ENCODE data around the gene VMO1.
"Not testable (repeated sequence)": the region's sequence is repeated elsewhere in the genome, so short reads cannot be mapped to it uniquely, and the experiment has no call there.

VMO1 gene, protein sequence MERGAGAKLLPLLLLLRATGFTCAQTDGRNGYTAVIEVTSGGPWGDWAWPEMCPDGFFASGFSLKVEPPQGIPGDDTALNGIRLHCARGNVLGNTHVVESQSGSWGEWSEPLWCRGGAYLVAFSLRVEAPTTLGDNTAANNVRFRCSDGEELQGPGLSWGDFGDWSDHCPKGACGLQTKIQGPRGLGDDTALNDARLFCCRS

DNA sequence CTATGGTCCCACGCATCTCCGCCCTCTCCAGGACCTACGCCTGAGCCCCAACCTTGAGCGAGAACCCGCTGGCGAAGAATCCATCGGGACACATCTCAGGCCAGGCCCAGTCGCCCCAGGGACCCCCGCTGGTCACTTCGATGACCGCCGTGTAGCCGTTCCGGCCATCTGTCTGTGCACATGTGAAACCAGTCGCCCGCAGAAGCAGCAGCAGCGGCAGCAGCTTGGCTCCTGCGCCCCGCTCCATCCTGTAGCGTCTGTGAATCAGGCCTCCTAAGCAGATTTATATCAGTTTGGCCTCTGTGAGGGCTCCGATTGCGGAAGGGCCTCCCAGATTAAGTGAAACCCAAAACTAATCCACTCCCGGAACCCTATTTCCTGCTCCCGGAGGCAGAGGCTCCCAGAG, at the start of gene VMO1:
TSS of gene VMO1 (minus strand) at position 259 of the 406 bp plus-strand sequence. CDS start at position 247, 12 bp downstream.
- peak; percentile 7 for DNase-seq
- TF ChIP-seq, protein P1, sequence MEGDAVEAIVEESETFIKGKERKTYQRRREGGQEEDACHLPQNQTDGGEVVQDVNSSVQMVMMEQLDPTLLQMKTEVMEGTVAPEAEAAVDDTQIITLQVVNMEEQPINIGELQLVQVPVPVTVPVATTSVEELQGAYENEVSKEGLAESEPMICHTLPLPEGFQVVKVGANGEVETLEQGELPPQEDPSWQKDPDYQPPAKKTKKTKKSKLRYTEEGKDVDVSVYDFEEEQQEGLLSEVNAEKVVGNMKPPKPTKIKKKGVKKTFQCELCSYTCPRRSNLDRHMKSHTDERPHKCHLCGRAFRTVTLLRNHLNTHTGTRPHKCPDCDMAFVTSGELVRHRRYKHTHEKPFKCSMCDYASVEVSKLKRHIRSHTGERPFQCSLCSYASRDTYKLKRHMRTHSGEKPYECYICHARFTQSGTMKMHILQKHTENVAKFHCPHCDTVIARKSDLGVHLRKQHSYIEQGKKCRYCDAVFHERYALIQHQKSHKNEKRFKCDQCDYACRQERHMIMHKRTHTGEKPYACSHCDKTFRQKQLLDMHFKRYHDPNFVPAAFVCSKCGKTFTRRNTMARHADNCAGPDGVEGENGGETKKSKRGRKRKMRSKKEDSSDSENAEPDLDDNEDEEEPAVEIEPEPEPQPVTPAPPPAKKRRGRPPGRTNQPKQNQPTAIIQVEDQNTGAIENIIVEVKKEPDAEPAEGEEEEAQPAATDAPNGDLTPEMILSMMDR (IDR thresholded peaks at IDR 0.05; ENCODE audit: low read depth, low read length, missing control alignments) = no peak
- Histone ChIP-seq H3K36me3 (replicated peaks) (no peaks in the 10 kb centered on the region), H3K27ac (no peak within 1 kb of the TSS), H3K27me3 (replicated peaks) (peaks cover 6% of the 10 kb centered on the region), H3K4me3 (ENCODE audit: low read depth, low read length) (peak within 1 kb of the TSS; percentile 15)
- in situ Hi-C loops (cut with HindIII; ENCODE audit: low pct_ligation_motif_present, low sequenced_read_pairs) = no loop called here

DNA sequence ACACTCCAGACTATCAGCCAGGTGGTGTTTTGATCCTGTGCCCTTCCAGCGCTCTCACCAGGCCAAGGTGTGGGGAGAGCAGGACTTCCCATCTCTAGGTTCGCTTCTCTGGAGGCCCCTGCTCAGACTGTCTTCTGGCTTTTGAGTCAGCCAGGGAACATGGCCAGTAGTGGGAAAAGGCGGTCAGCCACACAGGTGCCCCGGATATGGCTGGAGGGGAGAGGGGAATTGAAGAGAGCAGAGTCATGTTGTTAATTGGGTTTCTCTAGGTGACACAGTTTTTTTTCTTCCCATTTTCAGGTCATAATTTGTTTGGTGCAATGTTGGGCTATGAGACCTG, 48.5 kb upstream of the VMO1 start:
- Histone ChIP-seq H3K4me3 (ENCODE audit: low read depth, low read length) (no peak overlapping the region), H3K36me3 (replicated peaks) (no peaks in the 10 kb centered on the region), H3K27me3 (replicated peaks) (no peaks in the 10 kb centered on the region), H3K27ac (no peak overlapping the region)
- DNase-seq = no peak
- TF ChIP-seq, protein P1 (IDR thresholded peaks at IDR 0.05; ENCODE audit: low read depth, low read length, missing control alignments) = no peak
- in situ Hi-C loops (cut with HindIII; ENCODE audit: low pct_ligation_motif_present, low sequenced_read_pairs) = no loop called here

DNA sequence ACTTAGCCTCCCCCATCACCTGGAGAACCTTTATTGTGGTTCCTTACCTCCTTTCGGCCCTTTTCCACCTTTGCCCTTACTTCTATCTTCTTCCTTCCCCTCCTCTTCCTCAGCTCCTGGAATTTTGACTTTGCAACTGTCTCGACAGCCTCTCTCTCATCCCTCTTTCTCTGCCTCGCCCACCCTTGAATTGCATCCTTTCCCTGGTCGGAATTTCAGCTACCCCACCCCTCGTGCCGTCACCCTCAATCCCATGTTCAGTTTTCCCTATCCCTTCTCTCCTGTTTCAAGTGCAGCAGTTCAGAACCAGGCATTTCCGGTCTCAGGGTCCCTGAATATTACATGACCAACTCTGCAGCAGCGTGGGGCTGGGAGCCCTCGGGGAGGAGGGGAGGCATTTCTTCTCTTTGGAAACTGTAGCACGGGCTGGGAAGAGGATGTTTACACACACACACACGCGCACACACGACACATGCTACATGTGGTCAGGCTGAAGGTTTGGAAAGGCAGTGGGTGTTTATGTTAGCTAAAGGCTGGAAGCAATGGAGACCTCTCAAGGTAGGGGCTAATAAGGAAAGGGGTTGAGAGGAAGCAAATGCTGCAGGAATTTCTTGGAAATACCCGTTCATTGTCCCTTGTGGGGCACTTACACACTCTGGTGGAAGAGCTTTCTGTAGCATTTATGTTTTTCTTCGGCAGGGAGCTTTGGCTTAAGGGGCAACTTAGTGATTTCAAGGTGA, 47.9 kb upstream of the VMO1 start:
- H3K4me3 ChIP-seq (ENCODE audit: low read depth, low read length) = peak overlapping the region; percentile 79
- in situ Hi-C loops (cut with HindIII; ENCODE audit: low pct_ligation_motif_present, low sequenced_read_pairs) = no loop called here
- no peaks in the 10 kb centered on the region for H3K27me3 ChIP-seq (replicated peaks)
- TF ChIP-seq, protein P1 (IDR thresholded peaks at IDR 0.05; ENCODE audit: low read depth, low read length, missing control alignments) = no peak
- no peaks in the 10 kb centered on the region for H3K36me3 ChIP-seq (replicated peaks)
- DNase-seq = peak; percentile 13
- no peak overlapping the region for H3K27ac ChIP-seq

DNA sequence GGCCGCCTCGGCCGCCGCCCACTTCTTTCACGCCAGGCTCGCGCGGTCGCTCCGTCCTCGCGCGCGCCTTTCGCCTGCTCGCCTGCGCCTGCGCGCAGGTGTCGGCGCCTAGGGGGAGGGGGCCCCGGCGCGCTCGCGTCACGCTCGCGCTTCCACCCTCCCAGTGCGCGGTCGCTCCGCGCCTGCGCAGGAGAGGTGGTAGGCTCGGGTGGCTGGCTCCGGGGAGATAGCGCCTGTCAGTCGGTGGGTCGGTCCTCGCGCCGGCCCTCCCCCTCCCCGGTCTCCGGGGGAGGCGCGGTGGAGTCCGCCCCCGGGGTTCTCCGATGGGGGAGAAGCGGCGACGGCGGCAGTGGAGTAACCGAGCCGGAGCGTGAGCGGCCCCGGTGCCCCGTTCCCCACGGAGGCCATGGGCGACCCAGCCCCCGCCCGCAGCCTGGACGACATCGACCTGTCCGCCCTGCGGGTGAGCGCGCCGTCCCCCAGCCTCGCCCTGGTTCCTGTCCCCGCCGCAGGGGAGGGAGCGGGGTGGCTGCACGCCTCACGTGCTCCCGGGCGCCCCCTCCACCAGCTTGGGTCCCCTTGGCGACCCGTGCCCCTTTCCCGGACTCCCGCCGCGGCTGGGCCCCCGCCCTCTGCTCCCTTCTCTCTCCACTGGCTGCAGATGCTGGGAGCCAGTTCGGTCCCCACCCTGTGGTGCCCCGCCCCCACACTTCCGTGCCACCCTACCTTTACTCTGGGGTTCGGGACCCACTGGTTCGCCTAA, 47.2 kb upstream of the VMO1 start, which contains the start of gene MINK1:
TSS of gene MINK1 (plus strand) at position 163 of the 763 bp plus-strand sequence. CDS start at position 407, 244 bp downstream.
- in situ Hi-C loops (cut with HindIII; ENCODE audit: low pct_ligation_motif_present, low sequenced_read_pairs) = no loop called here
- TF ChIP-seq, protein P1 (IDR thresholded peaks at IDR 0.05; ENCODE audit: low read depth, low read length, missing control alignments) = no peak
- Histone ChIP-seq H3K27me3 (replicated peaks) (no peaks in the 10 kb centered on the region), H3K4me3 (ENCODE audit: low read depth, low read length) (peak within 1 kb of the TSS; percentile 79), H3K27ac (peak within 1 kb of the TSS; percentile 71), H3K36me3 (replicated peaks) (no peaks in the 10 kb centered on the region)
- DNase-seq = peak; percentile 71

DNA sequence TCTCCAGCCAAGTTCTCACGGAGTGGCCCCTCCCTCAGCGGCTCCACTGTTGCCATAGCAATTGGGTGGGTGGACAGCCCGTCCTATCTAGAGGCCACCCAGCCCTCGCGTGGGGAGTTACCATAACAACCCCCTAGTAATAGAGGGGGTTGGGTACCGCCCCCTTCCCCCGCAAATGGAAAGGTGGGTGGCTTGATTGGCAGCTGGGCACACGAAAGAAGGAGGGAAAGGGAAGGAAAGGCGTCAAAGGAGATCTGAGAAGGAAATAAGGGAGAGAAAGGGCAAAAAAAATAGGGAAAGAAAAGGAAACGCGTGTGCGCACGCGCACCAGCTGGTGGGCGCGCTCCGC, 46.6 kb upstream of the VMO1 start:
- H3K36me3 ChIP-seq (replicated peaks); DNase-seq; H3K27me3 ChIP-seq (replicated peaks); in situ Hi-C loops (cut with HindIII; ENCODE audit: low pct_ligation_motif_present, low sequenced_read_pairs): not testable (repeated sequence)
- H3K4me3 ChIP-seq (ENCODE audit: low read depth, low read length) = peak overlapping the region; percentile 79
- peak overlapping the region; percentile 71 for H3K27ac ChIP-seq

DNA sequence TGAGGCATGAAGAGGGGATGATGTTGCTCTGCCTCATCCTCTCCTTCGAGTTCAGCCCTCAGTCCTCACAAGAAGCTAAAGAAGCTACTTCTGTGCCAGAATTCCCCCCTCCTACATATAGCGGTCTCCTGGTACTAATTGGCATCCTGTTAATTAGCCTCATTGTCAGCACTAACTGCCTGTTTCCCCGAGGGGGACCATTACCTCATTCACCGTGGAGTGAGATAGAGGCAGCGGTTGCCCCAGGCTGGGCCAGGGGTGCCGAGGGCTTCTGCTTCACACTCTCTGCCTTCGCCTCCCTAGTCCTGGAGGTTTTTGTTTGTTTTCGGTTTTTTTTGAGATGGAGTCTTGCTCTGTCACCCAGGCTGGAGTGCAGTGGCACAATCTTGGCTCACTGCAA, 41.2 kb upstream of the VMO1 start:
- no peak for DNase-seq
- in situ Hi-C loops (cut with HindIII; ENCODE audit: low pct_ligation_motif_present, low sequenced_read_pairs) = no loop called here

More for the DNA sequence above, 41.2 kb upstream of the VMO1 start:
- Histone ChIP-seq H3K27ac (no peak overlapping the region), H3K27me3 (replicated peaks) (no peaks in the 10 kb centered on the region), H3K4me3 (ENCODE audit: low read depth, low read length) (no peak overlapping the region), H3K36me3 (replicated peaks) (no peaks in the 10 kb centered on the region)
- TF ChIP-seq, protein P1 (IDR thresholded peaks at IDR 0.05; ENCODE audit: low read depth, low read length, missing control alignments) = no peak

Data from brain microvascular endothelial cell (primary cell).